ENCODE measurements around the gene PGM5.

Gene PGM5

GRCh38 chr9:68472119-68472518 is 115.7 kb downstream of the PGM5 start:
- TF ChIP-seq FOXP2 (optimal IDR thresholded peaks at IDR 0.05; ENCODE audit: borderline replicate concordance, extremely low read depth, extremely low read length, insufficient read depth) (no peak), REST (IDR thresholded peaks at IDR 0.05; ENCODE audit: insufficient read depth in 1 of 2, low read depth in 2 of 2, low read length in 2 of 2) (no peak), POLR2AphosphoS5 (IDR thresholded peaks at IDR 0.05; ENCODE audit: low read depth, low read length) (no peak), SIN3A (IDR thresholded peaks at IDR 0.05; ENCODE audit: borderline replicate concordance, insufficient read depth, low read length) (no peak), TAF1 (IDR thresholded peaks at IDR 0.05; ENCODE audit: borderline replicate concordance, insufficient read depth, low read length) (no peak)

DNA sequence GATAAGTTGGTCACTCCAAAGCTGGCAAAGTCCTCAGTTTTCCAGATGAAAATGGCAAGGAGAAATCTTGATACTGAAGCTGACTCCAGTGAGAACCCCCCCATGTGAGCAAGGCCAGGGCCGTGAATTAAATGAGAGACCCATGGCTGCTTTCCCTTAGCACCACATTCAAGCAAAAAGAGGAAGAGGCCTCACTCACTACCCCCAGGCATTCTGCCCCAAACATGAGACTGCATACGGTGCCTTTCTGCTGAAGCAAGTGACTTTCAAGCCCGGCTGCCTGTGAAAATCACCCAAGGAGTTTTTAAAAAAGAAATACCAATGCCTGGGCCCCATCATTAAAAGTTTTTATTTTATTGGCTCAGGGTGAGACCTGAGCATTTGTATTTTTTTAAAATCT is 117.4 kb downstream of the PGM5 start:
- TF ChIP-seq POLR2AphosphoS5 (IDR thresholded peaks at IDR 0.05; ENCODE audit: low read depth, low read length) (no peak), SIN3A (IDR thresholded peaks at IDR 0.05; ENCODE audit: borderline replicate concordance, insufficient read depth, low read length) (no peak), REST (IDR thresholded peaks at IDR 0.05; ENCODE audit: insufficient read depth in 1 of 2, low read depth in 2 of 2, low read length in 2 of 2) (no peak), FOXP2 (optimal IDR thresholded peaks at IDR 0.05; ENCODE audit: borderline replicate concordance, extremely low read depth, extremely low read length, insufficient read depth) (no peak), TAF1 (IDR thresholded peaks at IDR 0.05; ENCODE audit: borderline replicate concordance, insufficient read depth, low read length) (no peak)

- TF ChIP-seq POLR2AphosphoS5 (IDR thresholded peaks at IDR 0.05; ENCODE audit: low read depth, low read length) (no peak), FOXP2 (optimal IDR thresholded peaks at IDR 0.05; ENCODE audit: borderline replicate concordance, extremely low read depth, extremely low read length, insufficient read depth) (no peak), TAF1 (IDR thresholded peaks at IDR 0.05; ENCODE audit: borderline replicate concordance, insufficient read depth, low read length) (no peak), REST (IDR thresholded peaks at IDR 0.05; ENCODE audit: insufficient read depth in 1 of 2, low read depth in 2 of 2, low read length in 2 of 2) (no peak), SIN3A (IDR thresholded peaks at IDR 0.05; ENCODE audit: borderline replicate concordance, insufficient read depth, low read length) (no peak)
These were observed 120.0 kb downstream of the PGM5 start for GRCh38 chr9:68476422-68476821.

DNA sequence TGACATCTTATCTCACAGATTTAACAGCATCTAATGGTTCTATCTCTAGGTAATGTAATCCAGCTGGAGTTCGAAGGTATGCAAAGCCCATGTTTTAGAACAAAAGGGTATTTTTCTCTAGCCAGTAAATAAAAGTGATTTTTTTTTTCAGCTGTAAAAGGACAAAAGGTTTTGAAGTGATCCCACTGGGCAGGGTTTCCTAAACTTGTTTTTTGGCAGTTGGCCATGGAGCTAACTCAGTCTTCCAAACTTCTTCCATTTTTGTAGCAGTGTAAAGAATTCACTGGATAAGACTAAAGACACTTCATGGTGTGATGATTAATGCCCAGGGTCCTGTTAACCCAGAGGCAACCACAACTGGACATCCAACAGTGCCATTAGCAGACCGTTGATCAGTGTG is 120.4 kb downstream of the PGM5 start:
- no peak for TF ChIP-seq FOXP2 (optimal IDR thresholded peaks at IDR 0.05; ENCODE audit: borderline replicate concordance, extremely low read depth, extremely low read length, insufficient read depth)
- TF ChIP-seq REST (IDR thresholded peaks at IDR 0.05; ENCODE audit: insufficient read depth in 1 of 2, low read depth in 2 of 2, low read length in 2 of 2): no peak
- TF ChIP-seq POLR2AphosphoS5 (IDR thresholded peaks at IDR 0.05; ENCODE audit: low read depth, low read length): no peak
- TF ChIP-seq TAF1 (IDR thresholded peaks at IDR 0.05; ENCODE audit: borderline replicate concordance, insufficient read depth, low read length): no peak
- no peak for TF ChIP-seq SIN3A (IDR thresholded peaks at IDR 0.05; ENCODE audit: borderline replicate concordance, insufficient read depth, low read length)

DNA sequence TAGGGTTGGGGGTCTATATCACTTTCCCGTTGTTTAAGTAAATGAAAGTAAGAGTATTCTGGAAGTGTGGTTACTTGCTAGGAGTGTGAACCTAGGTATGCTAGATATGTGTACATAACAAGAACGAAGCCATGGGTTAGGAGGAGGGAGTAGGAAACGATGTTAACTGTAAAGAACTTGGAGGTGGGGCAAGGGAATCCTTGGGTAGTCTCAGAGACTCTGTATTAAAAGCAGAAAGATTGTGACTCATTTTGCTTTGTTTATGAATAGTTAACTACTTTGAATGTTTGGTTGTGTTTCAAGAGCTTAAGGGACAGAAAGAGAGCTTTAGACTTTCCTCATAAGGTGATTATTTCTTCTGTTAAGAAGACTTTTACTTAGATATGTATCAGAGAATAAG is 124.4 kb downstream of the PGM5 start:
- no peak for TF ChIP-seq FOXP2 (optimal IDR thresholded peaks at IDR 0.05; ENCODE audit: borderline replicate concordance, extremely low read depth, extremely low read length, insufficient read depth)
- no peak for TF ChIP-seq POLR2AphosphoS5 (IDR thresholded peaks at IDR 0.05; ENCODE audit: low read depth, low read length)
- TF ChIP-seq REST (IDR thresholded peaks at IDR 0.05; ENCODE audit: insufficient read depth in 1 of 2, low read depth in 2 of 2, low read length in 2 of 2): no peak
- TF ChIP-seq SIN3A (IDR thresholded peaks at IDR 0.05; ENCODE audit: borderline replicate concordance, insufficient read depth, low read length): no peak
- TF ChIP-seq TAF1 (IDR thresholded peaks at IDR 0.05; ENCODE audit: borderline replicate concordance, insufficient read depth, low read length): no peak

Data from PFSK-1 (cell line).